ENCODE measurements around the gene CNNM1.

The CNNM1 gene

GRCh38 chr10:99424656-99425055, 95.5 kb downstream of the CNNM1 start:
- H3K36me3 ChIP-seq (ENCODE audit: control insufficient read depth, insufficient read depth, low read length): no peaks in the 10 kb centered on the region
- no peak overlapping the region for H3K4me3 ChIP-seq (ENCODE audit: insufficient read depth, low read depth, low read length, poor library complexity, severe bottlenecking)
- no peaks in the 10 kb centered on the region for H3K27me3 ChIP-seq (replicated peaks; ENCODE audit: control insufficient read depth, insufficient read depth, low read length, poor library complexity, severe bottlenecking)
- H3K27ac ChIP-seq (ENCODE audit: insufficient read depth, low read length, poor library complexity, severe bottlenecking): no peak overlapping the region
- H3K4me1 ChIP-seq (ENCODE audit: control insufficient read depth, insufficient read depth, low read length, poor library complexity, severe bottlenecking): peaks cover under 1% of the 10 kb centered on the region
- H3K9me3 ChIP-seq (ENCODE audit: control insufficient read depth, low read length): no peaks in the 10 kb centered on the region
- no peak for DNase-seq

GRCh38 chr10:99425204-99425603, 96.0 kb downstream of the CNNM1 start:
- DNase-seq: no peak
- no peaks in the 10 kb centered on the region for H3K9me3 ChIP-seq (ENCODE audit: control insufficient read depth, low read length)
- H3K4me1 ChIP-seq (ENCODE audit: control insufficient read depth, insufficient read depth, low read length, poor library complexity, severe bottlenecking): peaks cover 6% of the 10 kb centered on the region
- H3K4me3 ChIP-seq (ENCODE audit: insufficient read depth, low read depth, low read length, poor library complexity, severe bottlenecking): no peak overlapping the region
- H3K27me3 ChIP-seq (replicated peaks; ENCODE audit: control insufficient read depth, insufficient read depth, low read length, poor library complexity, severe bottlenecking): no peaks in the 10 kb centered on the region
- H3K27ac ChIP-seq (ENCODE audit: insufficient read depth, low read length, poor library complexity, severe bottlenecking): no peak overlapping the region
- no peaks in the 10 kb centered on the region for H3K36me3 ChIP-seq (ENCODE audit: control insufficient read depth, insufficient read depth, low read length)

- no peak overlapping the region for H3K4me3 ChIP-seq (ENCODE audit: insufficient read depth, low read depth, low read length, poor library complexity, severe bottlenecking)
- H3K9me3 ChIP-seq (ENCODE audit: control insufficient read depth, low read length): no peaks in the 10 kb centered on the region
- H3K36me3 ChIP-seq (ENCODE audit: control insufficient read depth, insufficient read depth, low read length): no peaks in the 10 kb centered on the region
- H3K27me3 ChIP-seq (replicated peaks; ENCODE audit: control insufficient read depth, insufficient read depth, low read length, poor library complexity, severe bottlenecking): no peaks in the 10 kb centered on the region
- no peak overlapping the region for H3K27ac ChIP-seq (ENCODE audit: insufficient read depth, low read length, poor library complexity, severe bottlenecking)
- H3K4me1 ChIP-seq (ENCODE audit: control insufficient read depth, insufficient read depth, low read length, poor library complexity, severe bottlenecking): peaks cover 15% of the 10 kb centered on the region
- no peak for DNase-seq
Measured at GRCh38 chr10:99426689-99427088, 97.5 kb downstream of the CNNM1 start.

DNA sequence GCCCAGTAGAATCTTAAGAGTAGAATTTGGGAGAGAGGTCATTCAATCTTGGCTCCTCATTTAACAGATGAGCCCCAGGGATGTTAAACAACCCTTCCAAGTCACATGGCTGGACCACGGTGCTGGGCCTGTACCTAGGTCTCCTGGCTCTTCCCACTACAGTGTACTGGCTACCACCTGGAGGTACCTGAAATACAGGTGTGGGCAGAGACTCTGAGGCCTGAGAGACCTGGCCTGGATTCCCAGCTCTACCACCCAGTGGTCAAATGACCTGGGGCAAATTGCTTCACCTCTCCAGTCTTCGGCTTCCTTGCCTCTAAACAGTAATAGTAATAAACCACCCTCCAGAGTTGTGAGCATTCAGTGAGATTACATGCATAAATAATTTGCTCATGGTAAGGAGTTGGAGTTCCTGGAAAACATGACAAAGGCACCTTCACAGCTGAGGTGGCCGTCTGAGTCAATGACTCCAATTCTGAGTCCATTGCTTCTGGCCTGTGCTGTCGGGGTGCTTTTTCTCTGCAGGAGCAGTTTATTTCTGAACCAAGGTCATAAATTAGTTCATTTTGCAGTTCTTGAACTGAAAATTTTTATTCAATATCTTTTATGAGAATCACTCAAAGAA, 98.5 kb downstream of the CNNM1 start:
- no peak for DNase-seq
- Histone ChIP-seq H3K4me1 (ENCODE audit: control insufficient read depth, insufficient read depth, low read length, poor library complexity, severe bottlenecking) (peaks cover 16% of the 10 kb centered on the region), H3K36me3 (ENCODE audit: control insufficient read depth, insufficient read depth, low read length) (no peaks in the 10 kb centered on the region), H3K4me3 (ENCODE audit: insufficient read depth, low read depth, low read length, poor library complexity, severe bottlenecking) (no peak overlapping the region), H3K9me3 (ENCODE audit: control insufficient read depth, low read length) (no peaks in the 10 kb centered on the region), H3K27me3 (replicated peaks; ENCODE audit: control insufficient read depth, insufficient read depth, low read length, poor library complexity, severe bottlenecking) (no peaks in the 10 kb centered on the region), H3K27ac (ENCODE audit: insufficient read depth, low read length, poor library complexity, severe bottlenecking) (no peak overlapping the region)

- DNase-seq: no peak
- Histone ChIP-seq H3K4me3 (ENCODE audit: insufficient read depth, low read depth, low read length, poor library complexity, severe bottlenecking) (peak overlapping the region; percentile 81), H3K27me3 (replicated peaks; ENCODE audit: control insufficient read depth, insufficient read depth, low read length, poor library complexity, severe bottlenecking) (no peaks in the 10 kb centered on the region), H3K27ac (ENCODE audit: insufficient read depth, low read length, poor library complexity, severe bottlenecking) (peak overlapping the region; percentile 80), H3K4me1 (ENCODE audit: control insufficient read depth, insufficient read depth, low read length, poor library complexity, severe bottlenecking) (peaks cover 16% of the 10 kb centered on the region), H3K9me3 (ENCODE audit: control insufficient read depth, low read length) (no peaks in the 10 kb centered on the region), H3K36me3 (ENCODE audit: control insufficient read depth, insufficient read depth, low read length) (no peaks in the 10 kb centered on the region)
Measured at GRCh38 chr10:99429517-99430095, 100.5 kb downstream of the CNNM1 start.

GRCh38 chr10:99430116-99430450, 100.9 kb downstream of the CNNM1 start:
- H3K9me3 ChIP-seq (ENCODE audit: control insufficient read depth, low read length): no peaks in the 10 kb centered on the region
- H3K36me3 ChIP-seq (ENCODE audit: control insufficient read depth, insufficient read depth, low read length): no peaks in the 10 kb centered on the region
- DNase-seq: no peak
- peaks cover 16% of the 10 kb centered on the region for H3K4me1 ChIP-seq (ENCODE audit: control insufficient read depth, insufficient read depth, low read length, poor library complexity, severe bottlenecking)
- H3K27me3 ChIP-seq (replicated peaks; ENCODE audit: control insufficient read depth, insufficient read depth, low read length, poor library complexity, severe bottlenecking): no peaks in the 10 kb centered on the region
- H3K27ac ChIP-seq (ENCODE audit: insufficient read depth, low read length, poor library complexity, severe bottlenecking): peak overlapping the region; percentile 80
- peak overlapping the region; percentile 81 for H3K4me3 ChIP-seq (ENCODE audit: insufficient read depth, low read depth, low read length, poor library complexity, severe bottlenecking)

DNA sequence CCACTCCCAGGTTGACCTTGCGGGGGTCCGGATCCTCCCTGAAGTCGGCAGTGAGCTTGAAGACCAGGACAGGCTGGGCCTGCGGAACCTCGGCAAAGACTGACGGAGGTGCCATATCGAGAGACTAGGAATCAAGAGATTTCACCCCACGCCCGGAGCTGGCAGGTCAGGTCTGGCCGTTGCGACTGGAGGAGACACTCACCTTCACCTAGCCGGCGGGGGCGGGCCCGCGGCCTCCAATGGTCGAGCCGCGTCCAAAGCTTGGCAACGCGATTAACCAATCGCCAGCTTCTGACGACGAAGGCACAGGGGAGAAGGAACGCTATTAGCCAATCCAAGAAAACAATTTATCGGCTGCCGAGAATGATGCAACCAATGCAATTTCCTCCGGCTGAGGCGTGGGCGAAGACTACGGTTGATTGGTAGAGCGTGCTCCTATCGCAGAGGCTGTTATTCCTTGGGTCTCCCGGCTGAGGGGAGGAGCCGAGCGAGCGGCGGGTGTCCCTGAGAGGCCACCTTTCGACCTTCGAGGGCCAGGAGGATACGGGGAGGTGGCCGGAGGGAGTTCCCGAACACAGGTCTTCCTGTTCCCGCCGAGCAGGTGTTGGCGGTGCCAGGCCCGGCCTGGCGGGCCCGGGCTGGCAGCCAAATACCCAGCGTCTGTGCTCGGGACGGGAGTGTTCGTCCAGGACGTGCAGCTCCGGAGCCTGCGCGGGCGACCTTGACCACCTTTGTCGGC, 101.5 kb downstream of the CNNM1 start, which contains the start of gene GOT1:
GOT1 (minus strand) TSS at position 174 of the 739 bp plus-strand sequence; CDS start at position 115, 59 bp downstream.
- peak within 1 kb of the TSS; percentile 80 for H3K27ac ChIP-seq (ENCODE audit: insufficient read depth, low read length, poor library complexity, severe bottlenecking)
- no peaks in the 10 kb centered on the region for H3K27me3 ChIP-seq (replicated peaks; ENCODE audit: control insufficient read depth, insufficient read depth, low read length, poor library complexity, severe bottlenecking)
- peaks cover 16% of the 10 kb centered on the region for H3K4me1 ChIP-seq (ENCODE audit: control insufficient read depth, insufficient read depth, low read length, poor library complexity, severe bottlenecking)
- peak within 1 kb of the TSS; percentile 81 for H3K4me3 ChIP-seq (ENCODE audit: insufficient read depth, low read depth, low read length, poor library complexity, severe bottlenecking)
- peak; percentile 86 to 92 (median 90) for DNase-seq
- H3K36me3 ChIP-seq (ENCODE audit: control insufficient read depth, insufficient read depth, low read length): no peaks in the 10 kb centered on the region
- no peaks in the 10 kb centered on the region for H3K9me3 ChIP-seq (ENCODE audit: control insufficient read depth, low read length)

GRCh38 chr10:99431190-99431760, 102.1 kb downstream of the CNNM1 start:
- DNase-seq: no peak
- Histone ChIP-seq H3K9me3 (ENCODE audit: control insufficient read depth, low read length) (no peaks in the 10 kb centered on the region), H3K4me3 (ENCODE audit: insufficient read depth, low read depth, low read length, poor library complexity, severe bottlenecking) (peak overlapping the region; percentile 81), H3K27ac (ENCODE audit: insufficient read depth, low read length, poor library complexity, severe bottlenecking) (peak overlapping the region; percentile 80), H3K36me3 (ENCODE audit: control insufficient read depth, insufficient read depth, low read length) (no peaks in the 10 kb centered on the region), H3K27me3 (replicated peaks; ENCODE audit: control insufficient read depth, insufficient read depth, low read length, poor library complexity, severe bottlenecking) (no peaks in the 10 kb centered on the region), H3K4me1 (ENCODE audit: control insufficient read depth, insufficient read depth, low read length, poor library complexity, severe bottlenecking) (peaks cover 16% of the 10 kb centered on the region)

DNA sequence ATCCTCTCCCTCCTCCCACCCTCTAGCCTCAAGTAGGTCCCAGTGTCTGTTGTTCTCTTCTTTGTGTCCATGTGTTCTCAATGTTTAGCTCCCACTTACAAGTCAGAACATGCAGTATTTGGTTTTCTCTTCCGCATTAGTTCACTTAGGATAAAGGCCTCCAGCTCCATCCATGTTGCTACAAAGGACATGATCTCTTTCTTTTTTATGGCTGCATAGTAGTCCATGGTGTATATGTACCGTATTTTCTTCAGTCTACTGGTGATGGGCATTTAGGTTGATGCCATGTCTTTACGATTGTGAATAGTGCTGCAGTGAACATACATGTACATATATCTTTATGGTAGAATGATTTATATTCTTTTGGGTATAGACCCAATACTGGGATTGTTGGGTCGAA, 102.9 kb downstream of the CNNM1 start:
- Histone ChIP-seq H3K27me3 (replicated peaks; ENCODE audit: control insufficient read depth, insufficient read depth, low read length, poor library complexity, severe bottlenecking) (no peaks in the 10 kb centered on the region), H3K36me3 (ENCODE audit: control insufficient read depth, insufficient read depth, low read length) (no peaks in the 10 kb centered on the region), H3K9me3 (ENCODE audit: control insufficient read depth, low read length) (no peaks in the 10 kb centered on the region), H3K27ac (ENCODE audit: insufficient read depth, low read length, poor library complexity, severe bottlenecking) (no peak overlapping the region), H3K4me1 (ENCODE audit: control insufficient read depth, insufficient read depth, low read length, poor library complexity, severe bottlenecking) (peaks cover 16% of the 10 kb centered on the region), H3K4me3 (ENCODE audit: insufficient read depth, low read depth, low read length, poor library complexity, severe bottlenecking) (no peak overlapping the region)
- DNase-seq: no peak

DNA sequence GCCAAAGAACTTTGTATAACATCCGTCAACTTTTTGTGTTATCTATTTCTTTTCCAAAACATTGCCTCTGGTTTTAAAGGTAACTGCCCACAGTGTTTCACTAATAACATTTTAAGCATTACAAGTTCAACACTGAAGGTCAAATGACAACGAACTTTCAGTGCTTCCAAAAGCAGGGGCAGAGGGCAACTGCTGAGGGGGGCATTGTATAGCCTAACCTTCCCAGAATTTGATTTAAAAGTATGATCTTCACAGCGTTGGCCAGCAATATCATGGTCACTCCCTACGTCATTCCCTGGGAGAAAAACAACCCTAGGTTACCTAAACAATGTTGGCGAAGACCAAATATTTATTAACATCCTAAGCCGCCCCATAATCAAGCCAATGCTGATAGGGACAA, 103.7 kb downstream of the CNNM1 start:
- Histone ChIP-seq H3K27me3 (replicated peaks; ENCODE audit: control insufficient read depth, insufficient read depth, low read length, poor library complexity, severe bottlenecking) (no peaks in the 10 kb centered on the region), H3K4me1 (ENCODE audit: control insufficient read depth, insufficient read depth, low read length, poor library complexity, severe bottlenecking) (peaks cover 16% of the 10 kb centered on the region), H3K9me3 (ENCODE audit: control insufficient read depth, low read length) (no peaks in the 10 kb centered on the region)

More for the DNA sequence above, 103.7 kb downstream of the CNNM1 start:
- H3K4me3 ChIP-seq (ENCODE audit: insufficient read depth, low read depth, low read length, poor library complexity, severe bottlenecking): no peak overlapping the region
- no peak for DNase-seq
- no peak overlapping the region for H3K27ac ChIP-seq (ENCODE audit: insufficient read depth, low read length, poor library complexity, severe bottlenecking)
- H3K36me3 ChIP-seq (ENCODE audit: control insufficient read depth, insufficient read depth, low read length): no peaks in the 10 kb centered on the region
